WTC11 (cell line): ENCODE measurements around the gene MXRA8. TPM values are rescaled to one million over a fixed set of nuclear protein-coding genes. Genes with fewer than 3 reads are reported as not detected.

Experiments
- ATAC-seq: fragments of 200-7000 bp; cut with Tn5 transposase; 2 replicates; pipeline ENCODE4 v1.10.0; 2021; ENCODE audit warnings: mild to moderate bottlenecking, moderate library complexity
- CTCF ChIA-PET: fragments of 300-600 bp; sonication (Branson Sonifier 250); formaldehyde crosslinking; loops from one replicate; lab custom pipeline; 2021; ENCODE audit warnings: antibody characterized with exemption; lab: Charles Lee
- POLR2A ChIA-PET: fragments of 350-600 bp; sonication (Branson Sonifier 250); formaldehyde crosslinking; loops from one replicate; lab custom pipeline; 2021; ENCODE audit warnings: antibody characterized with exemption; lab: Charles Lee
- DNase-seq: peaks from one replicate; pipeline ENCODE4 v3.0.0; 2021; ENCODE audit warnings: low spot score
- H3K27ac Mint-ChIP-seq: 2 replicates; pipeline ENCODE4 v1.8.0; 2021; ENCODE audit warnings: mixed read lengths
- H3K27me3 Mint-ChIP-seq: 2 replicates; pipeline ENCODE4 v1.8.0; 2021; ENCODE audit warnings: low read depth, mild to moderate bottlenecking, moderate library complexity, mixed read lengths
- H3K36me3 Mint-ChIP-seq: 2 replicates; pipeline ENCODE4 v1.8.0; 2021; ENCODE audit warnings: mixed read lengths
- H3K4me1 Mint-ChIP-seq: 2 replicates; pipeline ENCODE4 v1.8.0; 2022; ENCODE audit warnings: mixed read lengths
- H3K4me3 Mint-ChIP-seq: 2 replicates; pipeline ENCODE4 v1.8.0; 2021; ENCODE audit warnings: mild to moderate bottlenecking, moderate library complexity, mixed read lengths
- H3K9me3 Mint-ChIP-seq: 2 replicates; pipeline ENCODE4 v1.8.0; 2021; ENCODE audit warnings: mixed read lengths
- ATF1 ChIP-seq: sonication (generic); formaldehyde crosslinking; IDR thresholded peaks from 2 replicates; pipeline ENCODE4 v1.8.1; 2023; ENCODE audit warnings: mild to moderate bottlenecking, moderate library complexity, missing genetic modification reagents
- ETV6 ChIP-seq: sonication (generic); formaldehyde crosslinking; IDR thresholded peaks from 2 replicates; pipeline ENCODE4 v1.8.1; 2022; ENCODE audit warnings: mild to moderate bottlenecking, missing genetic modification reagents
- FOXP1 ChIP-seq: sonication (generic); formaldehyde crosslinking; IDR thresholded peaks from 2 replicates; pipeline ENCODE4 v1.8.0; 2022; ENCODE audit warnings: missing genetic modification reagents, mild to moderate bottlenecking, moderate library complexity, borderline replicate concordance
- GRHL2 ChIP-seq: fragments of 250-450 bp; sonication (Bioruptor Pico); IDR thresholded peaks from 2 replicates; pipeline ENCODE4 v1.8.0; 2022; ENCODE audit warnings: mild to moderate bottlenecking, moderate library complexity; ENCODE audit not compliant: insufficient replicate concordance, severe bottlenecking
- KAT7 ChIP-seq: sonication (generic); formaldehyde crosslinking; IDR thresholded peaks from 2 replicates; pipeline ENCODE4 v1.8.1; 2023; ENCODE audit warnings: missing genetic modification reagents, mild to moderate bottlenecking, borderline replicate concordance
- MXD4 ChIP-seq: fragments of 250-450 bp; sonication (Bioruptor Pico); IDR thresholded peaks from 2 replicates; pipeline ENCODE4 v1.8.0; 2021; ENCODE audit warnings: mild to moderate bottlenecking, moderate library complexity, borderline replicate concordance
- MYBL2 ChIP-seq: sonication (generic); formaldehyde crosslinking; IDR thresholded peaks from 2 replicates; pipeline ENCODE4 v1.8.1; 2023; ENCODE audit warnings: mild to moderate bottlenecking, moderate library complexity, missing genetic modification reagents
- NFATC4 ChIP-seq: fragments of 250-450 bp; sonication (Bioruptor Pico); IDR thresholded peaks from 2 replicates; pipeline ENCODE4 v1.9.0; 2021; ENCODE audit warnings: mild to moderate bottlenecking
- NR2C2 ChIP-seq: sonication (generic); formaldehyde crosslinking; IDR thresholded peaks from 2 replicates; pipeline ENCODE4 v1.8.0; 2022; ENCODE audit warnings: mild to moderate bottlenecking, missing genetic modification reagents
- PRRX2 ChIP-seq: fragments of 250-450 bp; sonication (Bioruptor Pico); IDR thresholded peaks from 2 replicates; pipeline ENCODE4 v1.8.0; 2021; ENCODE audit warnings: mild to moderate bottlenecking
- RELA ChIP-seq: sonication (generic); formaldehyde crosslinking; IDR thresholded peaks from 2 replicates; pipeline ENCODE4 v1.8.1; 2022; ENCODE audit warnings: missing genetic modification reagents, mild to moderate bottlenecking, borderline replicate concordance
- USF1 ChIP-seq: sonication (generic); formaldehyde crosslinking; IDR thresholded peaks from 2 replicates; pipeline ENCODE4 v1.8.0; 2022; ENCODE audit warnings: mild to moderate bottlenecking, missing genetic modification reagents
- ZNF219 ChIP-seq: sonication (generic); formaldehyde crosslinking; IDR thresholded peaks from 2 replicates; pipeline ENCODE4 v1.8.0; 2023; ENCODE audit warnings: missing genetic modification reagents, mild to moderate bottlenecking, borderline replicate concordance
- ZNF281 ChIP-seq: sonication (generic); formaldehyde crosslinking; IDR thresholded peaks from 2 replicates; pipeline ENCODE4 v1.8.0; 2023; ENCODE audit warnings: mild to moderate bottlenecking, missing genetic modification reagents
- ZNF423 ChIP-seq: fragments of 250-450 bp; sonication (Bioruptor Pico); IDR thresholded peaks from 2 replicates; pipeline ENCODE4 v2.1.2; 2022; ENCODE audit warnings: mild to moderate bottlenecking, moderate library complexity
- total RNA-seq: library from RNA; stranded (reverse); gene quantifications from 3 replicates; pipeline ENCODE4 v1.2.3, GENCODE V29; 2021
- TF ChIP-seq, protein P1 (sequence below): fragments of 200-600 bp; IDR thresholded peaks from 2 replicates; pipeline ENCODE4 v1.8.0; 2022; ENCODE audit warnings: antibody characterized with exemption
- TF ChIP-seq, protein P2 (sequence below): fragments of 250-450 bp; sonication (Bioruptor Pico); IDR thresholded peaks from 2 replicates; pipeline ENCODE4 v1.9.0; 2021; ENCODE audit warnings: mild to moderate bottlenecking, borderline replicate concordance
- TF ChIP-seq, protein P3 (sequence below): fragments of 250-450 bp; sonication (Bioruptor Pico); conservative IDR thresholded peaks from 2 replicates; pipeline ENCODE4 v1.9.0; 2021; ENCODE audit warnings: mild to moderate bottlenecking
- TF ChIP-seq, protein P4 (sequence below): sonication (generic); formaldehyde crosslinking; IDR thresholded peaks from 2 replicates; pipeline ENCODE4 v1.8.1; 2023; ENCODE audit warnings: mild to moderate bottlenecking, moderate library complexity, missing genetic modification reagents

The MXRA8 gene
- total RNA-seq, 1 experiment from 2014 or later: 6.7 TPM

DNA sequence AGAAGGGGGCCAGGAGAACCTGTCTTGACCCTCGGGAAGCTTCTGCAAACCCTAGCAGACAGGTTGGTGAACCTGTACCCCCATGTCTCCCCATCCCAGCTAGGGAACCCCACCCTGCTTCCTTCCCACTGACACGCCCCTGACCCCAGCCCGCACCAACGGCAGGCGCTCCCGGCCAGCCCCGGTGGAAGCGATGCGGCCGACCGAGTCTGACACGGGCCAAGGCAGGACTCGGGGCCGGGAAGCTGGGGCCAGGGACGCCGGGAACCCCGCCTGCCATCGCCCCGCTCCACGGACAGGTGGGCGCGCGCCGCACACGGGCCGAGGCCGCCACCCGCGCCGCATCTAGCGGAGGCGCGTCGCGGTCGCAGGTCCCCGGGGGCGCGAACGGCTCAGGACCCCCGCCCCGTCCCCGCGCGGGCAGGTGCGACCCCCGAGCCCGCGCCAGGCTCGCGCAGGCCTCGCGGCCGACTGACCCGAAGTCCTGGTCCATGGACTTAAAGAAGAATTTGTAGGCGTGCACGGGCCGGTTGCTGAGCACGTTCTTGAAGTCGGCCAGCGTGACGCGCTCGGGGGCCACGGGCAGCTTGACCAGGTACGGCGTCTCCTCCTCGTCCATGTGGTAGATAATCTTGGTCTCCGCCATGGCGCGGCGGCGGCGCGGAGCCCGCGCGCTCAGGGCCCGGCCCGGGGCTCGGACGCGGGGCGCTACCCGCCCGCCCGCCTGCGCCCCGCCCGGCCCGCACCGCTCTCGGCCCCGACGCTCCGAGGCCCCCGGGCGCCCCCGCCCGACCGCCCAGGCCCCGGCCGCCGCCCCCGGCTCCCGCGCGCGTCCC lies 9.7 kb downstream of the MXRA8 start (continued):
- TF ChIP-seq, protein P1, sequence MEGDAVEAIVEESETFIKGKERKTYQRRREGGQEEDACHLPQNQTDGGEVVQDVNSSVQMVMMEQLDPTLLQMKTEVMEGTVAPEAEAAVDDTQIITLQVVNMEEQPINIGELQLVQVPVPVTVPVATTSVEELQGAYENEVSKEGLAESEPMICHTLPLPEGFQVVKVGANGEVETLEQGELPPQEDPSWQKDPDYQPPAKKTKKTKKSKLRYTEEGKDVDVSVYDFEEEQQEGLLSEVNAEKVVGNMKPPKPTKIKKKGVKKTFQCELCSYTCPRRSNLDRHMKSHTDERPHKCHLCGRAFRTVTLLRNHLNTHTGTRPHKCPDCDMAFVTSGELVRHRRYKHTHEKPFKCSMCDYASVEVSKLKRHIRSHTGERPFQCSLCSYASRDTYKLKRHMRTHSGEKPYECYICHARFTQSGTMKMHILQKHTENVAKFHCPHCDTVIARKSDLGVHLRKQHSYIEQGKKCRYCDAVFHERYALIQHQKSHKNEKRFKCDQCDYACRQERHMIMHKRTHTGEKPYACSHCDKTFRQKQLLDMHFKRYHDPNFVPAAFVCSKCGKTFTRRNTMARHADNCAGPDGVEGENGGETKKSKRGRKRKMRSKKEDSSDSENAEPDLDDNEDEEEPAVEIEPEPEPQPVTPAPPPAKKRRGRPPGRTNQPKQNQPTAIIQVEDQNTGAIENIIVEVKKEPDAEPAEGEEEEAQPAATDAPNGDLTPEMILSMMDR: no peak
- no peak for TF ChIP-seq RELA (CRISPR knock-in tag)
- TF ChIP-seq MXD4: no peak
- no peak for TF ChIP-seq NFATC4 (CRISPR knock-in tag)
- no peak for TF ChIP-seq NR2C2 (CRISPR knock-in tag)
- no peak for TF ChIP-seq ATF1 (CRISPR knock-in tag)
- TF ChIP-seq ZNF281 (CRISPR knock-in tag): no peak
- TF ChIP-seq KAT7 (CRISPR knock-in tag): no peak
- no peak for TF ChIP-seq USF1 (CRISPR knock-in tag)
- TF ChIP-seq, protein P2, sequence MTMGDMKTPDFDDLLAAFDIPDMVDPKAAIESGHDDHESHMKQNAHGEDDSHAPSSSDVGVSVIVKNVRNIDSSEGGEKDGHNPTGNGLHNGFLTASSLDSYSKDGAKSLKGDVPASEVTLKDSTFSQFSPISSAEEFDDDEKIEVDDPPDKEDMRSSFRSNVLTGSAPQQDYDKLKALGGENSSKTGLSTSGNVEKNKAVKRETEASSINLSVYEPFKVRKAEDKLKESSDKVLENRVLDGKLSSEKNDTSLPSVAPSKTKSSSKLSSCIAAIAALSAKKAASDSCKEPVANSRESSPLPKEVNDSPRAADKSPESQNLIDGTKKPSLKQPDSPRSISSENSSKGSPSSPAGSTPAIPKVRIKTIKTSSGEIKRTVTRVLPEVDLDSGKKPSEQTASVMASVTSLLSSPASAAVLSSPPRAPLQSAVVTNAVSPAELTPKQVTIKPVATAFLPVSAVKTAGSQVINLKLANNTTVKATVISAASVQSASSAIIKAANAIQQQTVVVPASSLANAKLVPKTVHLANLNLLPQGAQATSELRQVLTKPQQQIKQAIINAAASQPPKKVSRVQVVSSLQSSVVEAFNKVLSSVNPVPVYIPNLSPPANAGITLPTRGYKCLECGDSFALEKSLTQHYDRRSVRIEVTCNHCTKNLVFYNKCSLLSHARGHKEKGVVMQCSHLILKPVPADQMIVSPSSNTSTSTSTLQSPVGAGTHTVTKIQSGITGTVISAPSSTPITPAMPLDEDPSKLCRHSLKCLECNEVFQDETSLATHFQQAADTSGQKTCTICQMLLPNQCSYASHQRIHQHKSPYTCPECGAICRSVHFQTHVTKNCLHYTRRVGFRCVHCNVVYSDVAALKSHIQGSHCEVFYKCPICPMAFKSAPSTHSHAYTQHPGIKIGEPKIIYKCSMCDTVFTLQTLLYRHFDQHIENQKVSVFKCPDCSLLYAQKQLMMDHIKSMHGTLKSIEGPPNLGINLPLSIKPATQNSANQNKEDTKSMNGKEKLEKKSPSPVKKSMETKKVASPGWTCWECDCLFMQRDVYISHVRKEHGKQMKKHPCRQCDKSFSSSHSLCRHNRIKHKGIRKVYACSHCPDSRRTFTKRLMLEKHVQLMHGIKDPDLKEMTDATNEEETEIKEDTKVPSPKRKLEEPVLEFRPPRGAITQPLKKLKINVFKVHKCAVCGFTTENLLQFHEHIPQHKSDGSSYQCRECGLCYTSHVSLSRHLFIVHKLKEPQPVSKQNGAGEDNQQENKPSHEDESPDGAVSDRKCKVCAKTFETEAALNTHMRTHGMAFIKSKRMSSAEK (CRISPR knock-in tag): no peak
- TF ChIP-seq GRHL2: no peak
- TF ChIP-seq ZNF219 (CRISPR knock-in tag): no peak
- no peak for TF ChIP-seq PRRX2 (CRISPR knock-in tag)

DNA sequence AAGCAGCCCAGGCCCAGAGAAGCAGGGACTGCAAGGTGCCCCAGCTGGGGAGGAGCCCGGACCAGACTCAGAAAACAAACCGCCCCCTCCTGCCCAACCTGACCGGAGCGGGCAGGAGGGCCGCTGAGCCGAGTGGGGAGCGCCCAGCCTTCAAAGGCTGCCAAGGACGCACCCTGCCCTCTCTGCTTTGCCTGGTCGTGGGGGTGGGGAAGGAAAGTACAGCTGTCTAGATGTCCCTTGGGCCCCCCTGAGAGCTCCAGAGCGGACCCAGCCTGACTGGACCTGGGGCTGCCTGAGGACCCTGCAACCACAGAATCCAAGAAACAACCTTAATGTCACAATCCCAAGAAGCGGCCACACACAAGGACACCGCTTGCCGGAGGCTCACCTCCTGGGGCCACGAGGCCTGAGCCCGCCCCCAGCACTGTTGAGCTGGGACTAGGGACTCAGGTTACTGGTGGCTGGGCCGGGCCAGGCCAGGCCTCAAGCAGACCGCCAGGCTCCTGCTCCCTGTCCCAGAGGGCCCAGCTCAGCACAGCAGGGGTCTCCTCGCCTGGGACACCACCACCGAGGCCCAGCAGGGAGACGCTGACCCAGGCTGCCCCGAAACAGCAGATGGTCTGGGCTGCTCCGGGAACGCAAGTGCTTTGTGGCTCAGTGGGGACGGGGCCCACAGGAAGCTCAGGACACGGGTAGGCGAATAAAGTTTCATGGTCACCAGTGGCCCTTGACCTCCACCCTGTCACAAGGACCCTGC lies 10.5 kb downstream of the MXRA8 start:
- peaks cover 5% of the 10 kb centered on the region for H3K27me3 Mint-ChIP-seq
- CTCF ChIA-PET: interaction anchor here (0.6 to 2.3 kb wide), 9 partner anchors 10 to 316 kb away, joined by 3 to 18 read pairs (median 3); partner anchors contain the start of gene CCNL2
- TF ChIP-seq, protein P3, sequence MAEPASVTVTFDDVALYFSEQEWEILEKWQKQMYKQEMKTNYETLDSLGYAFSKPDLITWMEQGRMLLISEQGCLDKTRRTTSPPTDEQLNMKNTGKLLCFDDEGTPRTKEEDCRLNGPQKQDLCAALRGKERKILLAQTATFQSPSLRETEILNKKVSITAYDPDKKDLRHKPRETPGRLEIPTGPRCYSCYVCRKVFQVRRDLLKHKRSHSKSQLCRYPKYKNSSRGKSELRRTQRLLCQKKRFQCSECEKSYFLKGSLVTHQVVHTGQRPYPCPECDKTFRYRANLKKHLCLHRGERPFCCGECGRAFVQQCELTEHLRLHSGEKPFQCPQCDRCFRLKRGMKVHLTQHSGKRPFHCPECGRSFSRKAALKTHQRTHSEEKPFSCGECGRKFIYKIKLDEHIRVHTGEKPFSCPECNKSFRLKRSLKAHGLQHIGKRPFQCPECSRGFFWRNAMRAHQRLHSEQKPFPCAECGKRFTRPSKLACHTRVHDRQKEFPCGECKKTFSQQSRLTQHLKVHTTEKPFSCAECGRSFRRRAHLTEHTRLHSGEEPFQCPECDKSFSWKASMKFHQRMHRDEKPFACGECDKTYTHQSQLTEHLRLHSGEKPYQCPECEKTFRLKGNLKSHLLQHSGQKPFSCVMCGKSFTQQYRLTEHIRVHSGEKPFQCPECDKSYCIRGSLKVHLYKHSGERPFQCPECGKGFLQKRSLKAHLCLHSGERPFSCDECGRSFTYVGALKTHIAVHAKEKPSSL (CRISPR knock-in tag): no peak
- TF ChIP-seq MYBL2 (CRISPR knock-in tag) (0 out of 2 replicates have a peak, but pooled peaks have one; percentile 32), ZNF423 (CRISPR knock-in tag) (peak; percentile 65; the same call in 1 of the 2 replicates), FOXP1 (no peak), PRRX2 (CRISPR knock-in tag) (no peak), ETV6 (CRISPR knock-in tag) (no peak)
- TF ChIP-seq, protein P4, sequence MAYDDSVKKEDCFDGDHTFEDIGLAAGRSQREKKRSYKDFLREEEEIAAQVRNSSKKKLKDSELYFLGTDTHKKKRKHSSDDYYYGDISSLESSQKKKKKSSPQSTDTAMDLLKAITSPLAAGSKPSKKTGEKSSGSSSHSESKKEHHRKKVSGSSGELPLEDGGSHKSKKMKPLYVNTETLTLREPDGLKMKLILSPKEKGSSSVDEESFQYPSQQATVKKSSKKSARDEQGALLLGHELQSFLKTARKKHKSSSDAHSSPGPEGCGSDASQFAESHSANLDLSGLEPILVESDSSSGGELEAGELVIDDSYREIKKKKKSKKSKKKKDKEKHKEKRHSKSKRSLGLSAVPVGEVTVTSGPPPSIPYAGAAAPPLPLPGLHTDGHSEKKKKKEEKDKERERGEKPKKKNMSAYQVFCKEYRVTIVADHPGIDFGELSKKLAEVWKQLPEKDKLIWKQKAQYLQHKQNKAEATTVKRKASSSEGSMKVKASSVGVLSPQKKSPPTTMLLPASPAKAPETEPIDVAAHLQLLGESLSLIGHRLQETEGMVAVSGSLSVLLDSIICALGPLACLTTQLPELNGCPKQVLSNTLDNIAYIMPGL: 0 out of 2 replicates have a peak, but pooled peaks have one; percentile 9
- H3K9me3 Mint-ChIP-seq: no peaks in the 10 kb centered on the region
- DNase-seq: peak; percentile 63
- no peak overlapping the region for H3K27ac Mint-ChIP-seq
- ATAC-seq: peak; percentile 50
- POLR2A ChIA-PET: interaction anchor here (0.6 to 1.8 kb wide), 3 partner anchors 10 to 268 kb away, joined by 3 to 6 read pairs (median 5); no protein-coding TSS in a partner anchor
- no peaks in the 10 kb centered on the region for H3K36me3 Mint-ChIP-seq
- peak overlapping the region; percentile 70 for H3K4me3 Mint-ChIP-seq
- peaks cover 17% of the 10 kb centered on the region for H3K4me1 Mint-ChIP-seq
